Measurements from ENCODE around the gene DHX16.
A peak's percentile ranks its signal among the peaks of the same experiment; 100 is the strongest.
"Not testable (repeated sequence)": the region's sequence is repeated elsewhere in the genome, so short reads cannot be mapped to it uniquely, and the experiment has no call there.

The DHX16 gene

DNA sequence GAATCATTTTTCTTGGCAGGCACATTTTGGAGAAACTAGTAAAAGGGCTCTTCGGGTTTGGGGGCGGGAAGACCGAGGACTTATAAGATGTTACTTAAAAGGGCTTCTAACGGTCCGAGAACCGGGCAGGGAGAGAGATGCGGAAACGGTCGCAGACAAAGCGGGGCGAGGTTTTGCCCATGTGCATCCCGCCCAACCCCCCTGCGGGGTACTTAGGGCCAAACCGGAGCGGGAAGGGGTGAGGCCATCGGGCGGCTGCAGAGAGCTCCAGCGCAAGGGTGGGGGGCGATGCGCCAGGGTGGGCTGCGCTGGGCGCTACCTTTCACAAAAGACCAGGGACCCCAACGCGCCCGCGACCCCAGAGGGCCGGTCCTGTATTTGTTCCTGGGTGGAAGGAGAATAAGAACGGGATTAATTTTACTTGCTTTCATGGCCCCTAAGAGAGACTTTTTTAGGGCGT, 48.0 kb upstream of the DHX16 start:
- H3K36me3 ChIP-seq (ENCODE audit: low read length): peaks cover 40% of the 10 kb centered on the region
- no peak overlapping the region for H2AFZ ChIP-seq (ENCODE audit: low read depth, low read length, severe bottlenecking)

GRCh38 chr6:30719791-30720737, 47.3 kb upstream of the DHX16 start, which contains the start of gene TUBB:
TUBB (plus strand) TSS chr6:30720352; CDS start chr6:30720507, 155 bp downstream.
- Histone ChIP-seq H3K27me3 (ENCODE audit: low read length) (no peaks in the 10 kb centered on the region), H3K9ac (ENCODE audit: low read length) (peak within 1 kb of the TSS; percentile 99), H3K4me2 (ENCODE audit: low read depth, low read length, poor library complexity, severe bottlenecking) (peak within 1 kb of the TSS; percentile 78), H3K9me2 (replicated peaks; ENCODE audit: insufficient read depth, low read length) (no peaks in the 10 kb centered on the region), H4K20me1 (ENCODE audit: low read depth, low read length) (peaks cover 15% of the 10 kb centered on the region), H3K27ac (ENCODE audit: low read depth, low read length) (peak within 1 kb of the TSS; percentile 94), H2AFZ (ENCODE audit: low read depth, low read length, severe bottlenecking) (peak within 1 kb of the TSS; percentile 29), H3K9me3 (ENCODE audit: insufficient read depth, low read length) (no peaks in the 10 kb centered on the region), H3K79me2 (ENCODE audit: insufficient read depth, low read length) (peaks cover 53% of the 10 kb centered on the region), H3K4me3 (ENCODE audit: insufficient read depth, low read length, poor library complexity, severe bottlenecking) (peak within 1 kb of the TSS; percentile 83), H3F3A (ENCODE audit: insufficient read depth) (peaks cover 84% of the 10 kb centered on the region), H3K36me3 (ENCODE audit: low read length) (peaks cover 37% of the 10 kb centered on the region)
- TF ChIP-seq EZH2phosphoT487 (conservative IDR thresholded peaks at IDR 0.05; ENCODE audit: low read length) (no peak), CTCF (IDR thresholded peaks at IDR 0.05; ENCODE audit: insufficient read depth, low read length, poor library complexity, severe bottlenecking) (no peak)

More for the DNA sequence above, 48.0 kb upstream of the DHX16 start:
- no peaks in the 10 kb centered on the region for H3K9me2 ChIP-seq (replicated peaks; ENCODE audit: insufficient read depth, low read length)
- peak overlapping the region; percentile 71 for H3K4me2 ChIP-seq (ENCODE audit: low read depth, low read length, poor library complexity, severe bottlenecking)
- H3K9ac ChIP-seq (ENCODE audit: low read length): peak overlapping the region; percentile 99
- no peaks in the 10 kb centered on the region for H3K27me3 ChIP-seq (ENCODE audit: low read length)
- H3K4me3 ChIP-seq (ENCODE audit: insufficient read depth, low read length, poor library complexity, severe bottlenecking): peak overlapping the region; percentile 83
- peaks cover 86% of the 10 kb centered on the region for H3F3A ChIP-seq (ENCODE audit: insufficient read depth)
- peak overlapping the region; percentile 94 for H3K27ac ChIP-seq (ENCODE audit: low read depth, low read length)
- H4K20me1 ChIP-seq (ENCODE audit: low read depth, low read length): peaks cover 15% of the 10 kb centered on the region
- no peaks in the 10 kb centered on the region for H3K9me3 ChIP-seq (ENCODE audit: insufficient read depth, low read length)
- H3K79me2 ChIP-seq (ENCODE audit: insufficient read depth, low read length): peaks cover 53% of the 10 kb centered on the region
- TF ChIP-seq EZH2phosphoT487 (conservative IDR thresholded peaks at IDR 0.05; ENCODE audit: low read length) (no peak), CTCF (IDR thresholded peaks at IDR 0.05; ENCODE audit: insufficient read depth, low read length, poor library complexity, severe bottlenecking) (no peak)

GRCh38 chr6:30719356-30719755, 46.5 kb upstream of the DHX16 start:
- Histone ChIP-seq H3K4me2 (ENCODE audit: low read depth, low read length, poor library complexity, severe bottlenecking) (peak overlapping the region; percentile 78), H3K27me3 (ENCODE audit: low read length) (no peaks in the 10 kb centered on the region), H2AFZ (ENCODE audit: low read depth, low read length, severe bottlenecking) (peak overlapping the region; percentile 29), H3K9me3 (ENCODE audit: insufficient read depth, low read length) (no peaks in the 10 kb centered on the region), H3K4me3 (ENCODE audit: insufficient read depth, low read length, poor library complexity, severe bottlenecking) (peak overlapping the region; percentile 78), H3K9me2 (replicated peaks; ENCODE audit: insufficient read depth, low read length) (no peaks in the 10 kb centered on the region), H4K20me1 (ENCODE audit: low read depth, low read length) (peaks cover 15% of the 10 kb centered on the region), H3K27ac (ENCODE audit: low read depth, low read length) (peak overlapping the region; percentile 94), H3K9ac (ENCODE audit: low read length) (peak overlapping the region; percentile 99), H3K79me2 (ENCODE audit: insufficient read depth, low read length) (peaks cover 47% of the 10 kb centered on the region), H3F3A (ENCODE audit: insufficient read depth) (peaks cover 81% of the 10 kb centered on the region), H3K36me3 (ENCODE audit: low read length) (peaks cover 30% of the 10 kb centered on the region)
- TF ChIP-seq CTCF (IDR thresholded peaks at IDR 0.05; ENCODE audit: insufficient read depth, low read length, poor library complexity, severe bottlenecking) (no peak), EZH2phosphoT487 (conservative IDR thresholded peaks at IDR 0.05; ENCODE audit: low read length) (no peak)

DNA sequence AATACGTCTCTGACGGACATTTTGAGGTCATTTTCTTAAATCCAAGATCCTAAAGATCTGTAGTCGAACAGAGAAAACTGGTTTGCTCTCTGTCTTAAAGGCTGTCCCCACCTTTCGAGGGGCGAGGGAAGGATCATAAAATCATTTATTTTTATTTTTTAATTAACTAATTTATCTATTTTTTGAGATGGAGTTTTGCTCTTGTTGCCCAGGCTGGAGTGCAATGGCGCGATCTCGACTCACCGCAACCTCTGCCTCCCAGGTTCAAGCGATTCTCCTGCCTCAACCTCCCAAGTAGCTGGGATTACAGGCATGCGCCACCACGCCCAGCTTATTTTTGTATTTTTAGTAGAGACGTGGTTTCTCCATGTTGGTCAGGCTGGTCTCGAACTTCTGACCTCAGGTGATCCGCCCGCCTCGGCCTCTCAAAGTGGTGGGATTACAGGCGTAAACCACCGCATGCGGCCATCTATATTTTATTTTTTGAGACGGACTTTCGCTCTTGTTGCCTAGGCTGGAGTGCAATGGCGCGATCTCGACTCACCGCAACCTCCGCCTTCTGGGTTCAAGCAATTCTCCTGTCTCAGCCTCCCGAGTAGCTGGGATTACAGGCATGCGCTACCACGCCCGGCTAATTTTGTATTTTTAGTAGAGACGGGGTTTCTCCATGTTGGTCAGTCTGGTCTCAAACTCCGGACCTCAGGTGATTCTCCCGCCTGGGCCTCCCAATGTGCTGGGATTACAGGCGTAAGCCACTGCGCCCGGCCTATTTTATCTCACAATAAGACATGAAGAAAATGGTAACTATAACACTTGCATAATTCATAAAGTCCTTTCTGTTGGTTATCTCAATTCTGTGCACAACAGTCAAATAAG, 45.3 kb upstream of the DHX16 start:
- H3K9me3 ChIP-seq (ENCODE audit: insufficient read depth, low read length); H4K20me1 ChIP-seq (ENCODE audit: low read depth, low read length); H3K27me3 ChIP-seq (ENCODE audit: low read length); H3K9me2 ChIP-seq (replicated peaks; ENCODE audit: insufficient read depth, low read length); H2AFZ ChIP-seq (ENCODE audit: low read depth, low read length, severe bottlenecking): not testable (repeated sequence)
- Histone ChIP-seq H3F3A (ENCODE audit: insufficient read depth) (peaks cover 69% of the 10 kb centered on the region), H3K36me3 (ENCODE audit: low read length) (peaks cover 24% of the 10 kb centered on the region), H3K9ac (ENCODE audit: low read length) (peak overlapping the region; percentile 99), H3K4me3 (ENCODE audit: insufficient read depth, low read length, poor library complexity, severe bottlenecking) (peak overlapping the region; percentile 78), H3K27ac (ENCODE audit: low read depth, low read length) (peak overlapping the region; percentile 94), H3K4me2 (ENCODE audit: low read depth, low read length, poor library complexity, severe bottlenecking) (peak overlapping the region; percentile 78), H3K79me2 (ENCODE audit: insufficient read depth, low read length) (peaks cover 38% of the 10 kb centered on the region)
